ENCODE measurements around the gene ZNF366.

ZNF366 gene

GRCh38 chr5:72506158-72506549, 1.1 kb downstream of the ZNF366 start:
- no peaks in the 10 kb centered on the region for H3K36me3 ChIP-seq (ENCODE audit: insufficient read depth, low read length)
- H3K27me3 ChIP-seq (ENCODE audit: insufficient read depth, low read length), result no peaks in the 10 kb centered on the region
- H3K9me3 ChIP-seq (ENCODE audit: insufficient read depth, low read depth, low read length), result no peaks in the 10 kb centered on the region
- peaks cover 16% of the 10 kb centered on the region for H3K4me1 ChIP-seq (ENCODE audit: insufficient read depth, low read length)
- H3K27ac ChIP-seq (ENCODE audit: low read depth, low read length), result no peak overlapping the region
- H3K4me3 ChIP-seq (ENCODE audit: low read length), result no peak overlapping the region
- H3K9ac ChIP-seq (ENCODE audit: low read depth, low read length), result no peak overlapping the region
- WGBS, result 98% methylated on average over 7 of the region's 7 CpGs

GRCh38 chr5:72505539-72506157, 1.6 kb downstream of the ZNF366 start:
- H3K36me3 ChIP-seq (ENCODE audit: insufficient read depth, low read length), result no peaks in the 10 kb centered on the region
- H3K4me3 ChIP-seq (ENCODE audit: low read length), result no peak overlapping the region
- H3K27ac ChIP-seq (ENCODE audit: low read depth, low read length), result no peak overlapping the region
- no peaks in the 10 kb centered on the region for H3K27me3 ChIP-seq (ENCODE audit: insufficient read depth, low read length)
- no peaks in the 10 kb centered on the region for H3K9me3 ChIP-seq (ENCODE audit: insufficient read depth, low read depth, low read length)
- peaks cover 20% of the 10 kb centered on the region for H3K4me1 ChIP-seq (ENCODE audit: insufficient read depth, low read length)
- no peak overlapping the region for H3K9ac ChIP-seq (ENCODE audit: low read depth, low read length)
- 93% methylated on average over 7 of the region's 7 CpGs for WGBS

DNA sequence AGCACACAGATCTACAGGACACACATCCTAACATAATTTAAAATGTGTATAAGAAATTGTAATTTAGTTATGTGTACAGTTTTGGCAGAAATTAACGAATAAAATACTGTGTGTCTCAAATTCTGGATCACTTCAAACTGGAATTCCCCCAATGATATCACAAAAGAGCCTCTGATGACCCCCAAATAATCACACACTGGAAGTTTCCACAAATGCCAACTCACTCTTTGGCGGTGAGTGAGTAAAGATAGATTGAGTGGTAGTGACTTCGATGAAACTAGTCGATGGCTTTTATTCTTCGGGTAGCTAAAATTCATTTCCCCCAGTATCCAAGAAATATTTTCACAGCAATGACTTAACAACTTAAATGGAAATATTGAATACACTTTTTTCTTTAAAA, 2.2 kb downstream of the ZNF366 start:
- no peak overlapping the region for H3K27ac ChIP-seq (ENCODE audit: low read depth, low read length)
- no peaks in the 10 kb centered on the region for H3K9me3 ChIP-seq (ENCODE audit: insufficient read depth, low read depth, low read length)
- H3K4me3 ChIP-seq (ENCODE audit: low read length), result no peak overlapping the region
- H3K27me3 ChIP-seq (ENCODE audit: insufficient read depth, low read length), result no peaks in the 10 kb centered on the region
- no peaks in the 10 kb centered on the region for H3K36me3 ChIP-seq (ENCODE audit: insufficient read depth, low read length)
- WGBS, result 100% methylated on average over 1 of the region's 5 CpGs
- no peak overlapping the region for H3K9ac ChIP-seq (ENCODE audit: low read depth, low read length)
- H3K4me1 ChIP-seq (ENCODE audit: insufficient read depth, low read length), result peaks cover 20% of the 10 kb centered on the region

GRCh38 chr5:72503888-72504491, 3.2 kb downstream of the ZNF366 start:
- Histone ChIP-seq H3K36me3 (ENCODE audit: insufficient read depth, low read length) (no peaks in the 10 kb centered on the region), H3K27ac (ENCODE audit: low read depth, low read length) (no peak overlapping the region), H3K9ac (ENCODE audit: low read depth, low read length) (no peak overlapping the region), H3K4me1 (ENCODE audit: insufficient read depth, low read length) (peaks cover 20% of the 10 kb centered on the region), H3K4me3 (ENCODE audit: low read length) (no peak overlapping the region), H3K27me3 (ENCODE audit: insufficient read depth, low read length) (no peaks in the 10 kb centered on the region), H3K9me3 (ENCODE audit: insufficient read depth, low read depth, low read length) (no peaks in the 10 kb centered on the region)
- 97% methylated on average over 13 of the region's 14 CpGs for WGBS

DNA sequence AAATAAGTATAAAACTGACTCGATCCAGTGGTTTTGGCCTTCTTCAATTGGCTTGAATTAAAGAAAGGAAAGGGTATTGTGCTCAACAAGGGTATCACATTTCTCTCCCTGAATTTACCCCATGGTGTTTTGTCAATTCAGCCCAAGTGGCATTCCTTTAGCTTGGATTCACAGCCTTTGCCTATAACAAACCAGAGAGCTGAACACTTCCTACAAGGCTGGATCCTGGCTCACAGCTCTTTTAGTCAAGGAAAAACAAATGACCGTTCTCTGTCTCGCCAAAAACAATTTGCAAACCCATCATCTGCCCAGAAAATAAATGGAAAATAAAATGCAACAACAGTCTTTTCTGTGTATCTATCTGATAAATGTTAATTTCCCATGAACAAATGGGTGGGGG, 5.7 kb downstream of the ZNF366 start:
- WGBS, result 92% methylated on average over 3 of the region's 3 CpGs
- Histone ChIP-seq H3K27ac (ENCODE audit: low read depth, low read length) (no peak overlapping the region), H3K4me3 (ENCODE audit: low read length) (no peak overlapping the region), H3K9ac (ENCODE audit: low read depth, low read length) (no peak overlapping the region), H3K9me3 (ENCODE audit: insufficient read depth, low read depth, low read length) (no peaks in the 10 kb centered on the region), H3K27me3 (ENCODE audit: insufficient read depth, low read length) (no peaks in the 10 kb centered on the region), H3K4me1 (ENCODE audit: insufficient read depth, low read length) (peaks cover 33% of the 10 kb centered on the region), H3K36me3 (ENCODE audit: insufficient read depth, low read length) (no peaks in the 10 kb centered on the region)

- H3K27me3 ChIP-seq (ENCODE audit: insufficient read depth, low read length), result no peaks in the 10 kb centered on the region
- H3K27ac ChIP-seq (ENCODE audit: low read depth, low read length), result no peak overlapping the region
- WGBS, result 92% methylated on average over 12 of the region's 12 CpGs
- H3K36me3 ChIP-seq (ENCODE audit: insufficient read depth, low read length), result no peaks in the 10 kb centered on the region
- H3K9me3 ChIP-seq (ENCODE audit: insufficient read depth, low read depth, low read length), result no peaks in the 10 kb centered on the region
- peaks cover 26% of the 10 kb centered on the region for H3K4me1 ChIP-seq (ENCODE audit: insufficient read depth, low read length)
- H3K9ac ChIP-seq (ENCODE audit: low read depth, low read length), result no peak overlapping the region
- H3K4me3 ChIP-seq (ENCODE audit: low read length), result no peak overlapping the region
These were observed 7.5 kb downstream of the ZNF366 start for GRCh38 chr5:72499730-72500129.

- H3K9ac ChIP-seq (ENCODE audit: low read depth, low read length), result no peak overlapping the region
- peaks cover 26% of the 10 kb centered on the region for H3K4me1 ChIP-seq (ENCODE audit: insufficient read depth, low read length)
- H3K9me3 ChIP-seq (ENCODE audit: insufficient read depth, low read depth, low read length), result no peaks in the 10 kb centered on the region
- H3K36me3 ChIP-seq (ENCODE audit: insufficient read depth, low read length), result no peaks in the 10 kb centered on the region
- no peak overlapping the region for H3K4me3 ChIP-seq (ENCODE audit: low read length)
- no peak overlapping the region for H3K27ac ChIP-seq (ENCODE audit: low read depth, low read length)
- no peaks in the 10 kb centered on the region for H3K27me3 ChIP-seq (ENCODE audit: insufficient read depth, low read length)
- 96% methylated on average over 2 of the region's 2 CpGs for WGBS
These were observed 8.1 kb downstream of the ZNF366 start for GRCh38 chr5:72499090-72499489.

GRCh38 chr5:72498284-72498683, 8.9 kb downstream of the ZNF366 start:
- Histone ChIP-seq H3K4me1 (ENCODE audit: insufficient read depth, low read length) (peaks cover 26% of the 10 kb centered on the region), H3K27me3 (ENCODE audit: insufficient read depth, low read length) (no peaks in the 10 kb centered on the region), H3K36me3 (ENCODE audit: insufficient read depth, low read length) (no peaks in the 10 kb centered on the region), H3K9me3 (ENCODE audit: insufficient read depth, low read depth, low read length) (no peaks in the 10 kb centered on the region), H3K9ac (ENCODE audit: low read depth, low read length) (no peak overlapping the region), H3K27ac (ENCODE audit: low read depth, low read length) (no peak overlapping the region), H3K4me3 (ENCODE audit: low read length) (no peak overlapping the region)
- whole genome bisulfite sequencing, result 100% methylated on average over 1 of the region's 2 CpGs

GRCh38 chr5:72497823-72498222, 9.4 kb downstream of the ZNF366 start:
- H3K9me3 ChIP-seq (ENCODE audit: insufficient read depth, low read depth, low read length), result no peaks in the 10 kb centered on the region
- WGBS, result no CpG with 5 or more reads among the region's 3 CpGs
- H3K4me3 ChIP-seq (ENCODE audit: low read length), result no peak overlapping the region
- no peaks in the 10 kb centered on the region for H3K27me3 ChIP-seq (ENCODE audit: insufficient read depth, low read length)
- peaks cover 26% of the 10 kb centered on the region for H3K4me1 ChIP-seq (ENCODE audit: insufficient read depth, low read length)
- H3K27ac ChIP-seq (ENCODE audit: low read depth, low read length), result no peak overlapping the region
- H3K9ac ChIP-seq (ENCODE audit: low read depth, low read length), result no peak overlapping the region
- no peaks in the 10 kb centered on the region for H3K36me3 ChIP-seq (ENCODE audit: insufficient read depth, low read length)

GRCh38 chr5:72495410-72495809, 11.8 kb downstream of the ZNF366 start:
- 89% methylated on average over 6 of the region's 6 CpGs for WGBS
- Histone ChIP-seq H3K9me3 (ENCODE audit: insufficient read depth, low read depth, low read length) (no peaks in the 10 kb centered on the region), H3K4me1 (ENCODE audit: insufficient read depth, low read length) (peaks cover 13% of the 10 kb centered on the region), H3K9ac (ENCODE audit: low read depth, low read length) (no peak overlapping the region), H3K36me3 (ENCODE audit: insufficient read depth, low read length) (no peaks in the 10 kb centered on the region), H3K27me3 (ENCODE audit: insufficient read depth, low read length) (no peaks in the 10 kb centered on the region), H3K4me3 (ENCODE audit: low read length) (no peak overlapping the region), H3K27ac (ENCODE audit: low read depth, low read length) (no peak overlapping the region)

DNA sequence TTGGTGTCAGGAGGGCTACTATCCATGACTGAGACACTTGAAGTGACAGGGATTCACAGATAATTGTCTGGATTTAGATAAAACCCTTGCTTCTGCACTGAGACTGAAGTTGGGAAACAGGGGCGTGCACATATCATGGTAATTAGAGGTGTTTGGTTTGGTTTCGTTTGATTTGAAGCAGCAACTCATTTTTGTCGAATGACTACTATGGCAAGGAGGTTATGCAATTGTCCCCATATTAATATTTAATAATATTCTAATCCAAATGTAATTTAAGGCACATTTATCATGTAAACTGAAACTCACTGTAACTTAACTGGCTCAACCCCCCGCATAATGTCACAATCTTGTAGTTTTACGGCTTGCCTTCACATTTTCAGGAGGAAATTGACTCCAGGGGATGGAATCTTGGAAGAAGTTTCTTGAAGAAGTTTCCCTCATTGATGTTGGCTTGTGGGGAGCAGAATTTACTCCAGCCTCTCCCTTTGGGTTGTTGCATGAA, 12.5 kb downstream of the ZNF366 start:
- H3K9me3 ChIP-seq (ENCODE audit: insufficient read depth, low read depth, low read length), result no peaks in the 10 kb centered on the region
- no peaks in the 10 kb centered on the region for H3K36me3 ChIP-seq (ENCODE audit: insufficient read depth, low read length)
- peaks cover 13% of the 10 kb centered on the region for H3K4me1 ChIP-seq (ENCODE audit: insufficient read depth, low read length)
- H3K9ac ChIP-seq (ENCODE audit: low read depth, low read length), result no peak overlapping the region
- H3K4me3 ChIP-seq (ENCODE audit: low read length), result no peak overlapping the region
- 92% methylated on average over 4 of the region's 5 CpGs for WGBS
- H3K27ac ChIP-seq (ENCODE audit: low read depth, low read length), result no peak overlapping the region
- H3K27me3 ChIP-seq (ENCODE audit: insufficient read depth, low read length), result no peaks in the 10 kb centered on the region

DNA sequence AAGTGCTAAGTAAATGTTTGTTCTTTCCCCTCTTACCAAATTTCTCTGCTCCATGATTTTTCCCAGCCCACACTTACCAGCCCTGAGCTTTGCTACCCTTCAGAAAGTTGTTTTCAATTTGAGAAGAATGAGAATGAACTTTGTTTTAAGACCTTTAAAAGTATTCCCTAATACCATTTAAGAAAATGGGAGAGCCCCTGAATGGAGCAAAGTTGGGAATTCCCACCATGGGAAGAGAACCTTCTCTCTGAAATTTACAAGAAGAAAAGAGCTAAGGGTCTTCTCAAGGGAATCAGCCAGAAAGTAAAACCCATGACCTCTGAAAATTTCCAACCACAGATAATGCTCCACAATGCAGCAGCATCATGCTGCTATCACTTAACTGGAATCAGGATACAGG, 17.7 kb downstream of the ZNF366 start:
- H3K4me3 ChIP-seq (ENCODE audit: low read length), result no peak overlapping the region
- no peak overlapping the region for H3K9ac ChIP-seq (ENCODE audit: low read depth, low read length)
- H3K36me3 ChIP-seq (ENCODE audit: insufficient read depth, low read length), result no peaks in the 10 kb centered on the region
- no peaks in the 10 kb centered on the region for H3K9me3 ChIP-seq (ENCODE audit: insufficient read depth, low read depth, low read length)
- peaks cover 23% of the 10 kb centered on the region for H3K4me1 ChIP-seq (ENCODE audit: insufficient read depth, low read length)
- H3K27ac ChIP-seq (ENCODE audit: low read depth, low read length), result no peak overlapping the region
- no peaks in the 10 kb centered on the region for H3K27me3 ChIP-seq (ENCODE audit: insufficient read depth, low read length)
